GM21737 (cell line): ENCODE measurements around the gene NKX1-1.
"Not testable (repeated sequence)": the region's sequence is repeated elsewhere in the genome, so short reads cannot be mapped to it uniquely, and the experiment has no call there.

Experiments used
- ATAC-seq: cut with Tn5 transposase; IDR thresholded peaks from one replicate; pipeline ENCODE4 v1.9.1; 2021; ENCODE audit warnings: mild to moderate bottlenecking, moderate library complexity; ENCODE audit not compliant: unreplicated experiment

Gene NKX1-1

DNA sequence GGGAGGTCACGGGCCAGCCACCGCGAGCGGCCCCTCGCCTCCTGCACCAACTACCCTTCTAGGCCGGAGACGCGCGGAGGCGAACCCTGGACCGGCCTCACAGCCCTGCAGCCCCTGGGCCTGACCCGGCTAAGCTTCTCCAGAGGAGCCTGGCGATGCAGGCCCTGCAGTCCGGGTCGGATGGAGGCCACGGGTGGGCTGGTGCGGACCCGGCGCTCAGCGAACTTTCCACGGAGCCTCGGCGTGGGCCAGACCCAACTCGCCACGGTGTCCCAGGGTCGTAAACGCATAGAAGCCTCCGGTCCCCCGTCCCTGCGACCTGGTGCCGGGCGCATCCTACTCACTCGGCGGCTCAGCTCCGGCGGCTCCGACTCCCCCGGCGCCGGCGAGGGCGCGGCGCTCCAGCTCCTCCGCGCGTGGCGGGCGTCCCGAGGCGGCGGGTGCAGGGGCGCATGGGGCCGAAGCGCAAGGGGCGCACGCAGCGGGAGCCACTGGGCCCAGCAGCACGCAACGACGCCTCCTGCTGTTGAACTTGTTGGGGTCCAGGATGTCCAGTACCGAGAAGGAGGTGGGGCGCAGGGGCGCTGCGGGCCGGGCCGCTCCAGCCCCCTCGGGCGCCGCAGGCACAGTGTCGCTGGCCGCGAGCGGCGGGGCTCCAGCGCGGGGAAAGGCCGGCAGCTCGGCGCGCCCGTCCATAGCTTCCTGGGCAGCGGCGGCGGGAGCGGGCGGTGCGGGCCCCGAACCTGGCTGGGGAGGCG, 427 bp downstream of the NKX1-1 start:
- no peak for ATAC-seq

DNA sequence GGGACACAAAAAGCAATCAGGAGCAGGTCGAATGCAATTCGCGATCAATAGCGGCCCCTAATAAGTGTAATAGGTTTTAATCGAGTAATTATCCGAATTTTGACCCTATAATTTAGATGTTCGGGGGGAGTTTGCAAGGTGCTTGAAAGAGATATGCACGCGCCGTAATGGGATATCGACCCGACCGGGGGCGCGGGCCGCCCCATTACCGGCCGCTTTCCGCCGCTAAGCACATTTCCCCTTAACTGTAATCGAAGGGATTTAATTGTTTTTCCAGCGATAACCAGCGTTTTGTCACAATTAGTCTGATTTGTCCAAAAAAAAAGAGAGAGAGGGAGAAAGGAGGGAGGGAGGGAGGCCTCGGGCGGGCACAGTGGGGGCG, 997 bp downstream of the NKX1-1 start:
- ATAC-seq, result no peak

DNA sequence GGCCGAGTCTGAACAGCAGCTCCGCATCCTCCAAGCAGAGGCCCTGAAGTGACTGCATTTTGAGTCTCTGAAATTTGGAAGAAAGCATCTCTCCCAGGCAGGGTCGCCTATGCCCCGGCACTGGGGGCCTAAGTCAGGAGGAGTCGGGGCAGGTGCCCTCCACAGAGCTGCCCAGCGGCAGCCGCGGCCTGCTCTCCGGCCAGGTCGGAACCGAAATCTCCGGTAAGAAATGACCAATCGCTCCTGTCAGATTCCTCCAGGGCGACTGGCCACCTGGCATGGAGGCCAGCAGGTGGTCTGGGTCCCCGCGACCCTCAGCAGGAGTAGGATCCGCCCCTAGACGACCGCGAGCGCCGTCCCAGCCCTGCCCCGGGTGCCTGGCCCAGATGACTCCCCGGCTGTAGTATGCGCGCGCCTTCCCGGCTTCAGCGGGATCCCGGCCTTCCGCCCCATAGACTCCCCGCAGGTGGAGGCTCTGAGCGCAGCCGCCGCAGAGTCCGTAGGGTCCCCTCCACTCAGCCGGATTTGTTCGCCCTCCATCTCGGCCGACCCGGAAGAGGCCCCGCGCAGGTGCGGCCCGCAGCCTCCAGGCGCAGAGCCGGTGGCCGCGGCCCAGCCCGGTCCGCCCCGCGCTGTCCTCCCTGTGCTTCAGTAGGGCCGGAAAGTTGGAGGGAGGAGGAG, 1.5 kb downstream of the NKX1-1 start:
- no peak for ATAC-seq

DNA sequence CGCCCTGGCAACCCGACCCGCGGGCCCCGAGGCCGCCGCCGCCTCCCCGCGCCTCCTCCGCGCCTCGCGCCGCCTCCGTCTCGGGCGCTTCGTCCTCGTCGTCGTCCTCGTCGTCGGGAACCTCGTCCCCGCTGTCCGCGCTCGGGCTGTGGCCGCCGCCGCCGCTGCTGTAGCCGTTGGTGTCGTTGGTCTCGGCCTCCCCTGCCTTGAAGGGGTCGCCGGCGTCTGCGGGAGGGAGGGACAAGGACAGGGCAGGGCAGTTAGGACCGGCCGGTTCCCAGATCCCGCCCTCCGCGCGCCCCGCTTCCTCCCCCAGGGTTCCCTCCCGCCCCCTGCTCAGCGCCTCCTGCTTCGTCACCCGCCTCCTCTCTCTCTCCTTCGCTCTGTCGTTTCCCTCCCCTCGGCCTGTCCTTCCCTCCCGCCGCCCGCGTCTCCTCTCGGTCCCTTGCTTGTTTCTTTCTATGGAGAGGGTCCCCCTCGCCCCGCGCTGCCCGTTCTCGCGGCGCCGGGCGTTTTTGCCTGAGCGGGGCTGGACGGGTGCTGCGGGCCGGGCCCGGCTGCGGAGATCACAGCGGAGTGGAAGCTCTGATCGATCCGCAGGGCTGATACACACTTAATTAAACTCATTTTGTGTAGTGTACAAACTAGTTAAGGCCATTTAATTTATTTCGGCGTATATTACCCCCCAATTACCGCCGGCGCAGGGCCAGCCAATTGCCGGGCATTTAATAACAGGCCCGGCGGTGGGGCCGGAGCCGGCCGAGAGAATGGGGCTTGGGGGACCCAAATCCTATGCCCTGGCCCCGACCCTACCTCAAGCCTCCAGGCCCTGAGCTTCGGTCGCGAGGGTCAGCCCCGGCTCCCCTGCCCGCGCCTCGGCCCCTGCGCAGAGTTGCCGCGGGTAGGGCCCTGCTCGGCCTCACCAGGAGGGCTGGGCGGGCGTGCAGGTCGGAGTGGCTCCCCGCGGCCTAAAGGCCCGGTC, 2.4 kb downstream of the NKX1-1 start:
- ATAC-seq, result no peak

DNA sequence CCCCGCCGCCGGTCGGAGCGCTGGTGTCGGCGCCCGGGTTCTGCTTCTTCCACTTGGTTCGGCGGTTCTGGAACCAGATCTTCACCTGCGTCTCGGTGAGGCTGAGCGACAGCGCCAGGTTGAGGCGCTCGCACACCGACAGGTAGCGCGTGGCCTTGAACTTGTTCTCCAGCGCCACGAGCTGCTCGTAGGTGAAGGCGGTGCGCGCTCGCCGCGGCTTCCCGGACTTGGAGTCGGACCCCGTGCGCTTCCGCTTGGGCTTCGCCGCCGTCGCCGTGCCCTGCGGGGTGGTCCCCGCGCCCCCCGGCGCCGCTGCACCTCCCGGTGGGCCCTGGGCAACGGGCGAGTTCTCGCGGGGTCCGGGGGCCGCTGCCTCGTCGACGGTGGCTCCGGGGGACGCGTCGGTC, 3.1 kb downstream of the NKX1-1 start:
- ATAC-seq, result no peak

DNA sequence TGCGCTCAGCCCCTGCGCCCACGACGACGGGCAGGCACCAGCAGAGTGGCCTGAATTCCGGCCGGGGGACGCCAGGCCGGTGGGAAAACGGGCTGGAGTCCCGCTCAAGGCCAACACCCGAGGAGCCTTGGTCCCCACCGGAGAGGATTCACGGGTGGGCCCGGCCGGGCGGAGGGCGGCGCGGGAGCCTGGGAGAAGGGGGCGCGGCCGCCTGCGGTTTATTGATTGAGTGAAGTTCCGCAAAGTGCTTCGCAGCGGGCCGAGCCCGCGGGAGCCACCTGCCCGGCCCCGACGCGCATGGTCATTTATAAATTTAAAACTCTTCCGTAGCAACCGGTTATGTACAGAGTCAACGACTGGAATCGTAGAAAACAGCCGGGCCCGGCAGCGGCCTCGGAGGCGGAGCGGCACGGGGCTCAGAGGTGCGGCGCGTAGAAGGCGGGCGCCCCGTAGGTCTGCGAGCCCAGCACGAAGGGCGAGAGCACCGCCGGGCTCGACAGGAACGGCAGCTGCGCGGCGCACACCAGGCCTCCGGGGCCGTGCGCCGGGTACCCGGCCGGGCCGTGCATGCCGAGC, 3.6 kb downstream of the NKX1-1 start:
- no peak for ATAC-seq

DNA sequence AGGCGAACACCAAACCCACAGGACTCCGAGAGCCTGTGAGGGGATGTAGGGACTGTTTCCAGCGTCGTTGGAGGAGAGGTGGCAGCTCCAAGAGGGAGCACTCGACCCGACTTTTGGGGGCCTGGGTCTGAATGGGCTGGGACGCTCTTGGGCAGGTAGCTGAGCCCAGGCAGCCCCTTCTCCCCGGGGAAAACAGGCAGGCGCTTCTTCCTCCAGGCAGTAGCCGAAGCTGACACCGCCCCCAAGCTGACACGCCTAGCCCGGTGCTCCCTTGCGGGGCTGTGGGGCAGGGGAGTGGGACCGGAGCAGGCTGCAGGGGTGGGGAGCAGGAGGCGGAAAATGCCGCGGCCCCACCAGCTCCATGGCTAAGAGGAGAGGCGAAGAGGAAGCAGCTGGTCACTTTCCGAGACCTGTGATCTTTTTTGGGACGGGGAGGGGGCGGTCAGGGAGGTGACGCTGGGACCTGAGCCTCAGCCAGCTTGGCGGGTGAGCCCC, 4.2 kb downstream of the NKX1-1 start:
- ATAC-seq, result no peak

DNA sequence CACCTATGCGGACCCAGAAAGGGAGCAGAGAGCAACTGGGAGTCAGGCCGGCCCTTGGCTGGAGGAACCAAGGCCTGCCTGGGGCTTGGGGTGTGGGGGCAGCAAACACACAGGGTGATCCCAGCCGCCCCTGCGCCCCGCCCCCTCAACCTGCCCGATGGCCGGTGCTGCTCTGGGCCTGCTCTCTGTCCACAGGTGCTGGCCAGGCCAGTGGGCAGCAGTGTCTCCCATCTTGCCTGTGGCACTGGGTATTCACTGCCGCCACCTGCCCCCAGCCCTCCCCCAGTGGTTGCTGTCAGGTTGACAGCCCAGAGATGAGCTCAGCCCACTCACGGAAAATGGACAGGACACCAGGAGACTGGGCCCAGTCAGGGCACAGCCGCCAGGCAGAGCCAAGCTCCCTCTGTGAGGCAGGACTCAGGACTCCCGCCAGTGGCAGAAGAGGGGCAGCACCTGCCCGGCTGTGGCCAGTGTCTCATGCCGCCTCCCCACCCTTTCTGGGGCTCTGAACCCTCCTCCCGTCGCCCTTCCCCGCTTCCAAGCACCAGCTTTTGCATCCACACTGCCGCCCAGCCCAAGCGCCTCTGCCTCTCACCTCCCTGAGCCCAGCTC, 4.7 kb downstream of the NKX1-1 start:
- no peak for ATAC-seq

DNA sequence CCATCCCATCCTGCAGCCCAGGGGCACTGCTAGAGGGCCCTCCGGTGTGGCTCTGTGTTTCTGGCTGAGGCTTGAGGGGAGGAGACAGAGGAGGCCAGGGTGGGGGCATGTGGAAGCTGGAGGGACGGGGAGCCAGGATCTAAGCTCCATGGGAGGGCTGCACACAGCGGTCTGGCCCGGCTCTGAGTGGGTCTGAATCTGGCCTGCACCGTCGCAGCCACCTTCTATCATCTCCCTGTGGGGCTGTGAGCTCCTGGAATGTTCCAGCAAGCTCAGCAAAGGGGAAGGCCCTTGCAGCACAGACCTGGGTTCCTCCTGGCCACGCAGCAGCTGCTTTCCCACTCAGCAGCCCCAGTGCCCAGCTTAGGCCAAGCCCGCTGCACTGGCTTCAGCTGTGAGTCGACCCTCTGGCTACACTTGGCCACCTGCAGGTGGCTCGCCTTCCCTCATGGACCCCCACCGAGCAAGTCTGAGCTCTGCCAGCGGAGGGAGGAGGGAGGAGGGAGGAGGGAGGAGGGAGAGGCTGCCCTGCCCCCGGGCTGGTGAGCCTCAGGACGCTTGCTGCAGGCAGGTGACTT, 5.3 kb downstream of the NKX1-1 start:
- ATAC-seq, result no peak

DNA sequence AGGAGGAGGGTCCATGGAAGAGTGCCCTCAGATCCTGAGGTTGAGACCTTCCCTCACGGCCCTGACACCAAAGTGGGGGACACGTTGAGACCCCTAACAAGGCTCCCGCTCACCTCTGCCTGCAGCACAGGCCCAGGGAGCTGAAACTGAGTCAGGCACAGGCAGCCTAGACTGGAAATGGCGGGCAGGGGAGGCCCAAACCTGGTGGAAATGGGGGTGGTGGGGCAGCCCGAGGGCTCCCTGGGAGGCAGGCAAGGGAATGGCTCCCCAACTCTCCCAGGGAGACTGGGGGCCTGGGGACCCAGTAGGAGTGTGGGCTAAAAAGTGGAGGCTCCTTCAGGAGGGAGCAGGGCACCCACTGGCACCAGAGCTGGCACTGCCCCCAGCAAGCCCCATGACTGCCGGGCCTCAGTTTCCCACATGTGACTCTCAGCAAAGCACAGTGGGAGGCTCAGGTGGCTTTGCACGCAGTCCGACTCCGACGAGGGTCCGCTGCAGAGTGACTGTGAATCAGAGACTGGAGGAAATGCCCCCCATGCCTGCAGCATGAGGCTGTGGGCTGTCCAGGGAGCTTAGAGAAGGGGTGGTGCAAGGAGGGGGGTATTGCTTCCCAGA, 5.9 kb downstream of the NKX1-1 start:
- no peak for ATAC-seq

DNA sequence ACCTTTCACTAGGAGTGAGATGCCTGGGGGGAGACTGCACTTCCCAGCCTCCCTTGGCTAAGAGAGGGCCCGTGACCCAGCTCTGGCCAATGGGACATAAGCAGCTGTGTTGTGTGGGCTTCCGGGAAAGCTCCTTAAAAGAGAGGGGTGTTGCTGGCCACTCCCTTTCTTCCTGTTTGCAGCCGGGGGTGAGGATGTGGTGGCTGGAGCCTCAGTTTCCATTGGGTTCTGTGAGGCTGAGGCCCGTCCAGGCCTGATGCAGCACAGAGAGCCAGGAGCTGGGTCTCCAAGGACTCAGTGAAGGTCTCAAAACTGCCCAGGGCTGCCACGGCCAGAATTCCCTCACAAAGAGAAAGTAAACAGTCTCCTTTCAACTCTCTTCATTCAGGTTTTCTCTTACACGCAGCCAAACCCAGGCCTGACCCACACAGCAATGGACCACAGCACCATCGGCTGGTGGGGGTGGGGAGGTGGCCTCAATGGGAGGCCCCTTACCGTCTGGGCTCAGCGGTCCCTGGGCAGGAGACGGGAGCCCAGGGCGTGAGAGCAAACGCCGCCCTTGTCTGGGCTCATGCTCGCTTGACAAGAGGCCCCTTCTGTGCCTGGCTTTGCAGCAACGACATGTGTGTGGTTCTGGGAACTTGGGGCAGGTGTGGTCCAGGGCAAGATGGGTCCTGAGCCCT, 6.6 kb downstream of the NKX1-1 start:
- no peak for ATAC-seq

DNA sequence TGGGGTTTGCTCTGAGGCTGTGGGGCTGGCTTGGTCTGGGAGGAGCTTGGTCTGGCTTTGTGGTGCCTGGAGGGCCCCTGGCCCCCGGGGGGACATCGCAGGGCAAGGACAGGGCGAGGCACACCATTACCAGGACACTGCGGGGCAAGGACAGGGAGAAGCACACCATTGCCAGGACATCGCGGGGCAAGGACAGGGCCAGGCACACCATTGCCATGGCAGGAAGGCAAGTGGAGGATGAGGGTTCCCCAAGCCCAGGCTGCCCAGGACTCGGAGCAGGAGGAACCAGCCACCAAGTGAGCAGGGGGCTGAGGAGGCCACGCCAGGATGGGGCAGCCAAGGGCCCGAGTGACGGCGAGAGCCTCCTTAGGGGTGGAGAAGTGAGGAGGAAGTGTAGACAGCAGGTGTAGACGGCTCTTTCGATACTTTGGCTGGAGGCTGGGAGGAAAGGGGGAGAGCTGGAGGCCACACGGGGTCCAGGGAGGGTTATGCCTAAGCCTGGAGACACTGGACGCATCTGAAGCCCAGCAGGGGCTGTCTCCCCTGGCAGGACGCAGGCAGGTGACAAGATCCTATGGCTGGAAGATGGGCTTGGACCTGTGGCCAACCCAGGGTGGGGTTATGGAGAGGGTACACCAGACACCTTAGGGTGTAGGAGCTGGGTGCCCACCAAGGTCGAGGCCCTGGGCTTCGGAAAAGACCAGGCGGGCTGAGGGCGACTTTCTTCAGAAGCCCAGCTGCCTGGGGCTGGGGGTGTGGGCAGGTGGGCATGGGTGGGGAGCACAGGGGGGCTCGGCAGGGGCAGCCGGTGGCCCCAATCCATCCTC, 7.3 kb downstream of the NKX1-1 start:
- no peak for ATAC-seq

DNA sequence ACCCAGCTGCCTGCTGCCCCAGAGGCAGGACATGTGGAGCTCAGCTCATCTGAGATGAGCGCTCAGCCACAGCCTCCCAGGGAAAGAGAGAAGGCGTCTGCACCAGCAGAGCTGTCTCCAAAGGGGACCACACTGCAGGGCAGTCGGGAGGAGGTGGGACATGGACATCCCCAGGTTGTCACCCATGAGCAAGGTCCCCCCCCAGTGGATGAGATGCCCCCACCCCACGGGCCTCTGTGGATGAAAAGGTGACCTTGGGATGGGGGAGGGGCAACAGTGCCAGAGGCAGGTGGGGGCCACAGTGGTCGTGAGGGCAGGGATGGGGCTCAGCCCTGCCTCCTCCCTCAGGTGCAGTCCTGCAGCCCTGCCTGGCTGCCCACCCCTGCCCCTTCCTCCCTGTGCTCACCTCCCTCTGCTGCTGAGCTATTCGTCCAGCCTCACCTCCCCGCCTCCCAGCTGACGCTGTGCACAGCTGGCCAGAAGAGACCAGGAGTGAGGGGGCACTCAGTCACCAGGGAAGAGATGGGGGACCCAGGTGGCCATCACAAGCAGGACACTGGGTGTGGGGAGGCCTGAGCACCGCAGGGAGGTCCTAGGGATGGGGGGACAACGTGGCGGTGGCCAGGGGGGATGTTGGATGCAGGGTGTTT, 9.3 kb downstream of the NKX1-1 start:
- ATAC-seq, result no peak

DNA sequence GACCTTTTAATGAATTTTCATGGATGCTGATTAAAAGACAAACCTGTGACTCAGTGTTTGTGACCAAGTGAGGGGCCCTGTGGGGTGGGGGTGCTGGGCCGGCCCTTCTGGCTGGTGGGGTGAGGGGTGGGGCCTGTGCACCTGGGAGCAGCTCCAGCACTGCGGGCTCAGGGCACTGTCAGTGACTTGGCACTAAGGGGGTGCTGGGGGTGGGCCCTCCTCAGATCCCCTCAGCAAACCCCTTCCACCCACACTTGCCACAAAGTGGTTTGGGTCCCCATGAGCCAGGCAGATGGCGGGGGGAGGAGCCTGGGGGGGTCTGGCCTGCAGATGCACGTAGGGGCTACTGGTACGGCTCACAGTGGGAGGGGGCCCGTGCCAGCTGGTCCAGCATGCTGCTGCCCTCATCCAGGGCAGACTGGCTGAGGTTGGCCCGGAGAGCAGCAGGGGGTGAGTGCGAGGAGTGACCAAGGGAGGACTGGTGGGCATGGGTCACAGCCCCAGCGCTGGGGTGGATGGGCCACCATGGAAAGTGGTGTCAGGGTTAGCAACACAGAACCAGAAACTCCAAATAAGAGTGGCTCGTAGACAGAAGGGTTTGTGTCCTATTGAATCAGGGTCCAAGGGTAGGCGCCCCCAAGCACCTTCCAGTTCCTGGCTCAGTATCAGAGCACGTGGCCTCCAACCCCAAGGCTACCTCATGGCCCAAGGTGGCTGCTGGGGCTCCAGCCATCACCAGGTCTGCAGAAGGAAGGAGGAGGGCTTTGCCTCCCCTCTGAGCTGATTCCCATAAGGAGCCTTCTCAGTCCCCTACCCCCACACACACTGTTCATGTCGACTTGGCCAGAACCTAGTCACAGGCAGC, 10.1 kb downstream of the NKX1-1 start:
- no peak for ATAC-seq

DNA sequence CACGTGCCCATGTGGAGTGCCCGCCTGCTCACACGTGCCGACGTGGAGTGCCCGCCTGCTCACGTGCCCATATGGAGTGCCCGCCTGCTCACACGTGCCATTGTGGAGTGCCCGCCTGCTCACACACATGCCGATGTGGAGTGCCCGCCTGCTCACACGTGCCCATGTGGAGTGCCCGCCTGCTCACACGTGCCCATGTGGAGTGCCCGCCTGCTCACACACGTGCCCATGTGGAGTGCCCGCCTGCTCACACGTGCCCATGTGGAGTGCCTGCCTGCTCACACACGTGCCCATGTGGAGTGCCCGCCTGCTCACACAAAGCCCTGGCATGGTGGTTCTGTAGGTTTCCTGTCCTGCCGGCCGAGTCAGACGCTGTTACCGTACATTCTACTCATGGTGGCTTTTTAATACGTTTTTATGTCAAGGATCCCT, 10.8 kb downstream of the NKX1-1 start:
- ATAC-seq, result not testable (repeated sequence)

DNA sequence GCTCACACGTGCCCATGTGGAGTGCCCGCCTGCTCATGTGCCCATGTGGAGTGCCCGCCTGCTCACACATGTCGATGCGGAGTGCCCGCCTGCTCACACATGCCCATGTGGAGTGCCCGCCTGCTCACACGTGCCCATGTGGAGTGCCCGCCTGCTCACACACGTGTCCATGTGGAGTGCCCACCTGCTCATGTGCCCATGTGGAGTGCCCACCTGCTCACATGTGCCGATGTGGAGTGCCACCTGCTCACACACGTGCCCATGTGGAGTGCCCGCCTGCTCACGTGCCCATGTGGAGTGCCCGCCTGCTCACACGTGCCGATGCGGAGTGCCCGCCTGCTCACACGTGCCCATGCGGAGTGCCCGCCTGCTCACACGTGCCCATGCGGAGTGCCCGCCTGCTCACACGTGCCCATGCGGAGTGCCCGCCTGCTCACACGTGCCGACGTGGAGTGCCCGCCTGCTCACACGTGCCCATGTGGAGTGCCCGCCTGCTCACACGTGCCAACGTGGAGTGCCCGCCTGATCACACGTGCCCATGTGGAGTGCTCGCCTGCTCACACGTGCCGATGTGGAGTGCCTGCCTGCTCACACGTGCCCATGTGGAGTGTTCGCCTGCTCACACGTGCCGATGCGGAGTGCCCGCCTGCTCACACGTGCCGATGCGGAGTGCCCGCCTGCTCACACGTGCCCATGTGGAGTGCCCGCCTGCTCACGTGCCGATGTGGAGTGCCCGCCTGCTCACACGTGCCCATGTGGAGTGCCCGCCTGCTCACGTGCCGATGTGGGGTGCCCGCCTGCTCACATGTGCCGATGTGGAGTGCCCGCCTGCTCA, 11.5 kb downstream of the NKX1-1 start:
- ATAC-seq, result not testable (repeated sequence)
